Stimulated activated CD8-positive, alpha-beta memory T cell treated with anti-CD3 and anti-CD28 coated beads, Interleukin-7, amount 100 ng/mL, for 24 hours (primary cell): ENCODE measurements around the gene CBLC.
A peak's percentile ranks its signal among the peaks of the same experiment; 100 is the strongest.
"Not testable (repeated sequence)": the region's sequence is repeated elsewhere in the genome, so short reads cannot be mapped to it uniquely, and the experiment has no call there.

Experiments
- DNase-seq: peaks from one replicate; pipeline ENCODE4 v3.0.0-alpha.2; 2020; ENCODE audit warnings: low read depth

CBLC gene

GRCh38 chr19:44765033-44765948 lies 12.4 kb upstream of the CBLC start:
- DNase-seq, result no peak

- DNase-seq, result no peak
Measured at GRCh38 chr19:44765949-44766335, 11.7 kb upstream of the CBLC start.

DNA sequence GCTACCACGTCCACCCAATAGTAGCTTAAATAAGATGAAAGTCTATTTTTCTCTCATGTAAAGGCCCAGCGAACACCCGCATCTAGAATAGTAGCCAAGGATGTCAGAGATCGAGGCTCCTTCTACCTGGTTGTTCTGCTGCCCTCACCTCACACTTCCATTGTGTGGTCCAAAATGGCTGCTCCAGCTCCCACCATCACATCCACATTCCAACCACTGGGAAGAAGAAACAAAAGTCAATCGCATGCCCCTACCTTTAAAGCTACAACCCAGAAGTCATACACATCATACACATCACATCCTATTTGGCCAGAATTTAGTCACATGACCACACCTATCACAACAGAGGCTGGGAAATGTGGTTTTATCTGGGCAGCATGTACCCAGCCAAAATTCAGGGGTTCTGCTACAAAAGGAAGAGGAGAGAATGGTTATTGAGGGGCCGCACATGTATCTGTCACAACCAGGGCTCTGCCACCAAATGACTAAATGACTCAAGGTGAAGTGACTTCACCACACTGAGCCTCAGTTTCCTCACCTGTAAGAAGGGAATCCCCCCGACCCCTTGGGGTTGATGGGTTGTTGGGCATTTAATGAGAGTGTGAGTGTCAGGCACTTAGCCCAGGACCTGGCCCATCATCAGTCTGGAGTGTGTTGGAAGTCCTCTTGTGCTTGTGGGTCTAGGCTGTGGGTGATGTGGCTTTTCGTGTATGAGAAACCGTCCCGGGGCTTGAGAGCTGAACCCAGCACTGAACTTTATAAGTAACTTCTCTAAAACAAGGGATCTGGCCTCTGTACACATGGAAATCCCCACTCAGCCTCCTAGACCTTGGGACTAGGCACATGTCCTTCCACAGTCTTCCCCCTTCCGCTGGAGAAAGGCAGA lies 10.2 kb upstream of the CBLC start:
- DNase-seq, result no peak

DNA sequence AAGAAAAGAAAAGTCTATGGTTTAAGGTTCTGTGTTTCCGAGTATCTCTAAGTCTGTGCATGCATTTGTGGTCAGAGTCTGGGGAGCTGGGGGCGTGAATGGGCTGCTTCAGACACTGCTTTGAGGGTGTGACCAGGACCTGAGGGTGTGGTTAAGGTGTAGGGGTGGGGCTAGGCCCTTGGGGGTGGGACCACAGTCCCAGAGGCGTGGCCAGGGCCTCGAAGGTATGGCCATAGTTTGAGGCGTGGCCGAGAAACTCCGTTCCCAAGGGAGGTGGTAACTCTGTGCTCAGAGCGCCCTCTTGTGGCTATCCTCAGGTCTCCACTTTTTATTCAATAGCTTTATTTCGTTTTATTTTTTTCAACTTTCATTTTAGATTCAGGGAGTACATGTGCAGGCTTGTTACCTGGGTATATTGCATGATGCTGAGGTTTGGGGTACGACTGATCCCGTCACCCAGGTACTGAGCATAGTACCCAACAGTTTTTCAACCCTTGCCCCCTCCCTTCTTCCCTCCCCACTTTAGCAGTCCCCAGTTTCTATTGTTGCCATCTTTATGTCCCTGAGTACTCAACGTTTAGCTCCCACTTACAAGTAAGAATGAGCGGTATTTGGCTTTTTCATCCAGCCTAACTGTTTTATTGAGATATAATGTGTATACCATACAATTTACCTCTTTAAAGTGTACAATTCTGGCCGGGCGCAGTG lies 7.0 kb upstream of the CBLC start:
- DNase-seq, result peak; percentile 94

DNA sequence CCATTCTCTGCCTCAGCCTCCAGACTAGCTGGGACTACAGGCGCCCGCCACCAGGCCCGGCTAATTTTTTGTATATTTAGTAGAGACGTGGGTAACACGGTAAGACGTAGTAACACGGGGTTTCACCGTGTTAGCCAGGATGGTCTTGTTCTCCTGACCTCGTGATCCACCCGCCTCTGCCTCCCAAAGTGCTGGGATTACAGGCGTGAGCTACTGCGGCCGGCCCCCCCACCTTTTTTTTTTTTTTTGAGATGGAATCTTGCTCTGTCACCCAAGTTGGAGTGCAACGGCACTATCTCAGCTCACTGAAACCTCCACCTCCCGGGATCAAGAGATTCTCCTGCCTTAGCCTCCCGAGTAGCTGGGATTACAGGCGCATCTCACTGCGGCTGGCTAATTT lies 5.5 kb upstream of the CBLC start:
- DNase-seq, result not testable (repeated sequence)

DNA sequence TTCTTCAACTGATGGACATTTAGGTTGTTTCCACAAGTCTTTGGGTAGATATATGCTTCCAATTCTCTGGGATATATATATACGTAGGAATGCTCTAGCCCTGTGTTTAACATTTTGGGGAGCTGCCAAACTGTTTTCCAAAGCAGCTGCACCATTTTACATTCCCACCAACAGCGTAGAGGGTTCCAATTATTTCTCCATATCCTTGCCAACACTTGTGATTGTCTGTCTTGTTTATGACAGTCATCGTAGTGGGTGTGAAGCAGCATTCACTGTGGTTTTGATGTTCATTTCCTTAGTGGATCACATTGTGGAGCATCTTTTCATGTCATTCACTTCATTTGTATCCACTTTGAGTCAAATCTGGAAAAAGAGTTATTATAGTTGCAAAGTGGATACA lies 4.7 kb upstream of the CBLC start:
- no peak for DNase-seq

DNA sequence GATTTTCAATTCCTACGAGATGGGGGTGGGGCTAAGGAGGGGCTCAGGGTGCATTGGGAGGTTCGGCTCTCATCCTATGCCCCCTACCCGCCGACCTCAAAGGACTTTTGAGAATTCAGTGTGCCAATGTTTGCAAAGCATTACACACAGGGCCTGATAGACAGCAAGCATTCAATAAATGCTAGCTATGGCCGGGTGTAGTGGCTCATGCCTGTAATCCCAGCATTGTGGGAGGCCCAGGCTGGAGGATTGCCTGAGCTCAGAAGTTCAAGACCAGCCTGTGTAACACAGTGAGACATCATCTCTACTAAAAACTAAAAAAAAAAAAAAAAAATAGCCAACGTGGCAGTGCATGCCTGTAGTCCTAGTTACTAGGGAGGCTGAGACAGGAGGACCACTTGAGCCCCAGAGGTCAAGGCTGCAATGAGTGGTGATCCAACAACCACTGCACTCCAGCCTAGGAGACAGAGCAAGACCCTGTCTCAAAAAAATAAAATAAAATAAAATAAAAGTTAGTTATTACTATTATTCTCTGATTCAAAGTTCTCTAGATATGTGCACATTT lies 1.9 kb upstream of the CBLC start:
- no peak for DNase-seq

DNA sequence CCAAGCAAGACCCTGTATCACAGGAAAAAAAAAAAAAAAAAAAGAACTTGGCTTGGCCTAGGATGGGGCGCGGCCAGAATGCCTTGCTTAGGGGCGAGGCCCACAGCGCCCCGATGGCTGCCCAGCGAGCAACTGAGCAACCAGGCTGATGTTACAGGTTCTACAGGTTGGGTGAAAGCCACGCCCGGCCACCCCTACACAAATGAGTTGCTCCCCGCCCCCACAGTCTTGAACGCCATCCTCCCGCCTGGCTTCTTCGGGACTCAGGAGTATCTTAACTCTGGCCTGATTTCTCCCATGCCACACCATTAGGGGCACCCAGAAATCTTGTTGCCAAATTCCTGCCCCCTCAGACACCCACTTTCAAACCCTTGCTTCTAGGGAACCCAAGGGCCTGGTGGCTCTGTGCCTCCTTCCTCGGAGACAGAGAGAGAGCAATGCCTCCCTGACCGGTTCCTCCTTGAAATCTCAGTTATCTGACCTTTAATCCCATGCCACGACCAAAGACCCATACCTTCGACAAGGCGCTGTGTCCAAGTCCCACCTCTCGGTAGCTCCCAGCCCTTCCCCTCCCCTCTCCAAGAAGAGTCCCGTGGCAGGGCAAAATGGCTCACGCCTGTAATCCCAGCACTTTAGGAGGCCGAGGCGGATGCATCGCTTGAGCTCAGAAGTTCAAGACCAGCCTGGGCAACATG lies 1.1 kb upstream of the CBLC start:
- DNase-seq, result no peak

DNA sequence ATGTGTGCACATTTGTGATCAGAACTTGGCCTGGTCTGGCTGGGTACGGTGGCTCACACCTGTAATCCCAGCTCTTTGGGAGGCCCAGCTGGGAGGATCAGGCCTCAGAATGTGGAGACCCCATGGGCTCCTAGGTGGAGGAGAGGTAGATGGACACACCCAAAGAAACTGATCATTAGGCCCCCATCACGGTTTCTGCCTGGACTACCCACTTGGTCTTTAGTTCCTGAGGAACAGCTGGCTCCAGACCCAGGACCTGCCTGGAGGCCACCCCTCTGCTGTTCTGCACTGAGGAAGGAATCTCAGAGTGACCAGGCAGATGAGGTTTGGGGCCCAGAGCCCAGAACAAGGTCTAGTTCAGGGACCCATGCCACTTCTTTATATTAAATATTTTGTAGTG lies 1.5 kb downstream of the CBLC start:
- DNase-seq, result no peak

DNA sequence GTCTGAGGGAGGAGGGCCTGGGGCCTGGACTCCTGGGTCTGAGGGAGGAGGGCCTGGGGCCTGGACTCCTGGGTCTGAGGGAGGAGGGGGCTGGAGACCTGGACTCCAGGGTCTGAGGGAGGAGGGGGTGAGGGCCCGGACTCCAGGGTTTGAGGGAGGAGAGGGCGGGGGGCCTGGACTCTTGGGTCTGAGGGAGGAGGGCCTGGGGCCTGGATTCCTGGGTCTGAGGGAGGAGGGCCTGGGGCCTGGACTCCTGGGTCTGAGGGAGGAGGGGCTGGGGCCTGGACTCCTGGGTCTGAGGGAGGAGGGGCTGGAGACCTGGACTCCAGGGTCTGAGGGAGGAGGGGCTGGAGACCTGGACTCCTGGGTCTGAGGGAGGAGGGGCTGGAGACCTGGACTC lies 4.0 kb downstream of the CBLC start:
- not testable (repeated sequence) for DNase-seq

DNA sequence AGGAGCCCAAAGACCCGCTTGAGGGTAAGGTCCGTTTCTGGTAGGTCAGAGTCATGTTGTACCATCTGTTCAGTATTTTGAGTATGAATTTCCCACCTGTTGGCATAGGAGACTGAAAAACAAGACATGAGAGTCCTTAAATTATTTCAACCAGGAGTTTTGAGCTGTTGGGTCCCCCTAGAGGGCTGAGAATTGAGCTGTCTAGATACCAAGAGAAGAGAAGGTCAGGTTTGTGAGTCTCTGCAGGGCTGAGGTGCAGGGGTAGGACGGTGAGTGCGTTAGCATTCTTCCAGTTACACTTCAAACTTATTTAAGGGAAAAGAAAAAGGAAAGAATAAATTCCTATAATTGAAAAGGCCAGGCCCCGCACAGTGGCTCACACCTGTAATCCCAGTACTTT lies 5.0 kb downstream of the CBLC start:
- DNase-seq, result no peak

GRCh38 chr19:44783545-44783944 lies 5.9 kb downstream of the CBLC start:
- DNase-seq, result no peak

GRCh38 chr19:44785271-44785670 lies 7.6 kb downstream of the CBLC start:
- no peak for DNase-seq

GRCh38 chr19:44785993-44786392 lies 8.3 kb downstream of the CBLC start:
- DNase-seq, result no peak

DNA sequence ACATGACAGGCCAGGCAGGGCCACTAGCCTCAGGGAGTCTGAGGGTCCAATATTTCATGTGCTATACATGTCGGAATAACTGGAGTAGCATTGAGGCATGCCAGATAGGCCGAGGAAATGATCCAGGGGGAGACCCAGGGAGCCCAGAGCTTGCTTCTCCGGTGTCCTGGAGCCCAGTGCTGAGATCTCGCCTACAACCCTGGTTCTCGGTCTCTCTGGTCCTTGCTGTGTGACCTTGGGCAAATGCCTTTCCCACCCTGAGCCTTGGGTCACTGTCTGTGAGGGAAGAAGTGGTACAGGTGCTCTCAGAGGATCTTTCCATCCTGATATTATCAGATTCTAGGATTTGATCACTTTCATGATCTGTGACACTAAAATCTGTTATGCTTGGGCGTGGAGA lies 11.3 kb downstream of the CBLC start:
- no peak for DNase-seq

DNA sequence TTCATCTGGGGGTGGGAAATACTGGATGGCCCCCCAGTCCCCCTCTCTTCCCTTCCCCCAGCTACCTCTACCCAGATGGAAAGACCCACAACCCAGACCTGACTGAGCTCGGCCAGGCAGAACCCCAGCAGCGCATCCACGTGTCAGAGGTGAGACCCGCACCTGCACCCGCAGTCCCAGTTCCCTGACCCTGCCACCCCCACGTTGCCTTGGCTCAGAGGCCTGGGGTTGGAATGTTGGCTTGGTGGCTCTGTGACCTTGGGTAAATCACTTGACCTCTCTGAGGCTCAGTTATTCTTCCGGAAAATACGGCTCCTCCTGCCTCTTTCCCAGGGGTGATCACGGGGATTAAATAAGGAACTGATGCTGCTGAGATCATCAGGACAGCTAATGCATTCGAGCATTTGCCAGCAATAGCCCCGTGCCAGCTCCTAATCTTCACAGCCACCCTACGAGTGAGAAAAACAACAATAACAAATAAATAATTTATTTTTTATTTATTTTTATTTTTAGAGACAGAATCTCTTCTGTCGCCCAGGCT lies 12.3 kb downstream of the CBLC start:
- DNase-seq, result no peak

DNA sequence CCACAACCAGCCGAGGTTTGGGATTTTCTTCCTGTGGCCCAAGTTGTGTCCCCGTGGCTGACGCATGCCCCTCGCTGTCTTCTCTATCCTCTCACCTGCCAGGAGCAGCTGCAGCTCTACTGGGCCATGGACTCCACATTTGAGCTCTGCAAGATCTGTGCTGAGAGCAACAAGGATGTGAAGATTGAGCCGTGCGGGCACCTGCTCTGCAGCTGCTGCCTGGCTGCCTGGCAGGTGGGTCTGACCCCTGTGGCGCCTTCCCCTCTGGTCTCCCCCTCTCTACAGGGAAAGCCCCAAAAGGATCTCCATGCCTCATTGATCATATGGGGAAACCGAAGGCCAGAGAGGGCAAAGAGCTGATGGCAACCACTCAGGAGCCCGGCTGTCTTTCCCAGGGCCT lies 14.6 kb downstream of the CBLC start:
- DNase-seq, result no peak

- no peak for DNase-seq
Measured at GRCh38 chr19:44794610-44795009, 16.9 kb downstream of the CBLC start.

DNA sequence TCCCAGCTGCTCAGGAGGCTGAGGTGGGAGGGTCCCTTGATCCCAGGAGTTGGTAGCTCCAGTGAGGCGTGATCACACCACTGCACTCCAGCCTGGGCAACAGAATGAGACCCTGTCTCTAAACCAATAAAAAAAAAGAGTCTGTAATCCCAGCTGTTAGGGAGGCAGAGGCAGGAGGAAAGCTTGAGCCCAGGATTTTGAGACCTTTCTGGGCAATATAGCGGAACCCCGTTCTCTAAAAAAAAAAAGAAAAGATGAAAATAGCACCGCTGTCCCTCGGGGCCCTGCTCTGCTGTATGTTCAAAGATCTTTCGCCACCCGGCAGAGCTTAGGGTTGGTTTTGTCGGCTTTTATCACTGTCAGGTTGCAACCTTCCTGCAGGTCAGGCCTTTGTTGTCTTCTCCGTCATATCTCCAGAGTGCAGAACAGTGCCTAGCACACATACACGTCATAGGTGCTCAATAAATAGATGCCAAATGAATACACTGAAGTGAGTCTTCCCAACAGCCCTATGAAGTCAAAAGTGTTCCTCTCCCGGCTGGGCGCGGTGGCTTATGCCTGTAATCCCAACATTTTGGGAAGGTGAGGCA lies 17.8 kb downstream of the CBLC start:
- DNase-seq, result no peak

DNA sequence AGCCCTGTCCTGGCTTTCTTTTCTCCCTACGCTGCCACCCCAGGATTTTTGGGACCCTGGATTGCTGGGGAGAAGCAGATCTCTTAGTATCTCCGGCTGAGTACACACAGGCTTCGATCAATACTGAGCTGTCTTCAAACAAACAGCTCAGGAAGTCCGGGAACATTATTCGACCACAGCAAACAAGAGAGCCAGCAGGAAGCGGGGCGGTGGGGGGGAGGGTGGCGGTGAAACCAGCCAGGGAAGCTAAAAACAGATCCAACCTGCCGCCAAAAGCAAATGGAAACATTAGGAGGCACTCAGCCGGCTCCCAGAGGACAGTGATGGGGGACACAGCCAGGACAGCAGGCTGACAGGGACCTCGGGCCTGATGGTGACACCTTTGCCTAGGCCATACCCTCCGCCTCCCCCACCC lies 19.0 kb downstream of the CBLC start:
- no peak for DNase-seq
